DMS 273 (cell line): ENCODE measurements around the gene EIF4A3.

Source experiments
- DNase-seq: peaks from one replicate; lab custom pipeline; 2025; ENCODE audit not compliant: unreplicated experiment; lab: John Stamatoyannopoulos, UW

Gene EIF4A3

GRCh38 chr17:80113033-80113484 is 33.9 kb downstream of the EIF4A3 start:
- no peak for DNase-seq

GRCh38 chr17:80112471-80113032 is 34.4 kb downstream of the EIF4A3 start:
- no peak for DNase-seq

- peak; percentile 30 for DNase-seq
Measured at GRCh38 chr17:80111702-80112470, 35.0 kb downstream of the EIF4A3 start.

- DNase-seq, result no peak
Measured at GRCh38 chr17:80110927-80111701, 35.8 kb downstream of the EIF4A3 start.

- DNase-seq, result no peak
Measured at GRCh38 chr17:80110447-80110812, 36.5 kb downstream of the EIF4A3 start.

- peak; percentile 91 for DNase-seq
Measured at GRCh38 chr17:80109713-80110446, 37.0 kb downstream of the EIF4A3 start.

GRCh38 chr17:80109066-80109660 is 37.8 kb downstream of the EIF4A3 start:
- no peak for DNase-seq

- DNase-seq, result no peak
Measured at GRCh38 chr17:80108036-80108971, 38.6 kb downstream of the EIF4A3 start.

- no peak for DNase-seq
Measured at GRCh38 chr17:80107231-80108021, 39.5 kb downstream of the EIF4A3 start.

- no peak for DNase-seq
Measured at GRCh38 chr17:80106751-80107150, 40.2 kb downstream of the EIF4A3 start.

GRCh38 chr17:80106176-80106575 is 40.8 kb downstream of the EIF4A3 start:
- DNase-seq, result peak; percentile 51

GRCh38 chr17:80105762-80106161 is 41.2 kb downstream of the EIF4A3 start:
- peak; percentile 84 for DNase-seq

GRCh38 chr17:80104956-80105375 is 42.0 kb downstream of the EIF4A3 start:
- DNase-seq, result no peak

GRCh38 chr17:80104321-80104955 is 42.5 kb downstream of the EIF4A3 start:
- DNase-seq, result peak; percentile 58

- no peak for DNase-seq
Measured at GRCh38 chr17:80103449-80104085, 43.4 kb downstream of the EIF4A3 start.

GRCh38 chr17:80102664-80103448 is 44.1 kb downstream of the EIF4A3 start:
- DNase-seq, result no peak
